Endothelial cell of umbilical vein (primary cell): Measurements from ENCODE around the gene ANKDD1A. TPM values are rescaled to one million over a fixed set of nuclear protein-coding genes. Genes with fewer than 3 reads are reported as not detected.

Experiments
- BruUV-seq: library from RNA; stranded (reverse); fragments of 400-500 nt; replicated peaks from 2 replicates; lab custom pipeline; 2021; lab: Mats Ljungman, UMichigan
- CTCF ChIA-PET: fragments of 300-600, 350-600 bp; sonication (Branson Sonifier 250); formaldehyde crosslinking; loops from one replicate; lab custom pipeline; 2021; ENCODE audit warnings: antibody characterized with exemption, inconsistent platforms; lab: Charles Lee
- POLR2A ChIA-PET: fragments of 300-600, 350-600 bp; sonication (Branson Sonifier 250); formaldehyde crosslinking; loops from one replicate; lab custom pipeline; 2021; ENCODE audit warnings: antibody characterized with exemption, inconsistent platforms; lab: Charles Lee
- DNase-seq: peaks from one replicate; pipeline ENCODE4 v3.0.0-alpha.2; 2011; ENCODE audit warnings: low read depth, low spot score
- FAIRE-seq: peaks from 2 replicates; lab custom pipeline; 2011; peaks lifted over from hg19 to GRCh38; lab: Jason Lieb, UNC
- H2AFZ ChIP-seq: 2 replicates; pipeline ENCODE4 v1.6.0; 2012; ENCODE audit warnings: low read depth, low read length, control low read depth, inconsistent platforms
- H3K27ac ChIP-seq: 2 replicates; pipeline ENCODE4 v1.5.1; 2011; ENCODE audit warnings: low read depth, mild to moderate bottlenecking, control low read depth, low read length, moderate library complexity; ENCODE audit not compliant: insufficient read depth
- H3K27me3 ChIP-seq, 2 experiments: 2 replicates each; pipeline versions ENCODE4 v1.6.0 to v1.6.1; 2011; ENCODE audit warnings: low read length in 2 of 2, mixed read lengths in 1 of 2; ENCODE audit not compliant: control insufficient read depth in 2 of 2, insufficient read depth in 2 of 2
- H3K36me3 ChIP-seq, 2 experiments: 2 replicates in 1 of 2; 3 replicates in 1 of 2; pipeline ENCODE4 v1.5.1; 2011; ENCODE audit warnings: low read length in 2 of 2, mild to moderate bottlenecking in 1 of 2, moderate library complexity in 1 of 2; ENCODE audit not compliant: control insufficient read depth in 2 of 2, insufficient read depth in 2 of 2; ENCODE audit errors: extremely low read depth in 1 of 2
- H3K4me1 ChIP-seq: 3 replicates; pipeline ENCODE4 v1.5.1; 2011; ENCODE audit warnings: mild to moderate bottlenecking, low read length; ENCODE audit not compliant: control insufficient read depth, insufficient read depth; ENCODE audit errors: extremely low read depth
- H3K4me2 ChIP-seq: 2 replicates; pipeline ENCODE4 v1.6.1; 2011; ENCODE audit warnings: low read length, control low read depth, mixed read lengths; ENCODE audit not compliant: insufficient read depth
- H3K4me3 ChIP-seq, 3 experiments: fragments of 200-600 bp in 1 of 3; sonication (generic), shearing (Covaris generic) in 1 of 3; replicated peaks in 1 of 3; 2 replicates each; pipeline ENCODE4 v1.5.1; 2011 to 2016; ENCODE audit warnings: control low read depth in 3 of 3, low read length in 3 of 3, mild to moderate bottlenecking in 2 of 3, inconsistent platforms in 1 of 3, low read depth in 1 of 3, moderate library complexity in 1 of 3; ENCODE audit not compliant: insufficient read depth in 1 of 3
- H3K79me2 ChIP-seq: 2 replicates; pipeline ENCODE4 v1.6.0; 2012; ENCODE audit warnings: low read length, inconsistent platforms; ENCODE audit not compliant: control insufficient read depth, insufficient read depth
- H3K9ac ChIP-seq: replicated peaks from 2 replicates; pipeline ENCODE3; 2011; ENCODE audit warnings: low read length, control low read depth; ENCODE audit not compliant: insufficient read depth; ENCODE audit errors: extremely low read depth
- H3K9me1 ChIP-seq: replicated peaks from 3 replicates; pipeline ENCODE4 v1.6.0; 2011; ENCODE audit warnings: mild to moderate bottlenecking, low read length; ENCODE audit not compliant: control insufficient read depth, insufficient read depth; ENCODE audit errors: extremely low read depth
- H3K9me3 ChIP-seq: replicated peaks from 2 replicates; pipeline ENCODE4 v1.5.1; 2012; ENCODE audit warnings: low read length, inconsistent platforms; ENCODE audit not compliant: control insufficient read depth, insufficient read depth
- H4K20me1 ChIP-seq: replicated peaks from 2 replicates; pipeline ENCODE3; 2011; ENCODE audit warnings: mild to moderate bottlenecking, low read length; ENCODE audit not compliant: control insufficient read depth, insufficient read depth; ENCODE audit errors: extremely low read depth
- EZH2 ChIP-seq: IDR thresholded peaks from 2 replicates; pipeline ENCODE4 v1.6.1; 2012; ENCODE audit warnings: borderline replicate concordance, low read depth, mild to moderate bottlenecking, moderate library complexity, low read length, inconsistent platforms; ENCODE audit not compliant: severe bottlenecking
- FOS ChIP-seq: IDR thresholded peaks from 2 replicates; pipeline ENCODE4 v1.6.1; 2011; ENCODE audit warnings: mild to moderate bottlenecking, low read length, moderate library complexity, borderline replicate concordance; ENCODE audit not compliant: insufficient read depth
- GATA2 ChIP-seq: IDR thresholded peaks from 2 replicates; pipeline ENCODE4 v1.7.0; 2011; ENCODE audit warnings: low read depth, mild to moderate bottlenecking, moderate library complexity, mixed read lengths, low read length; ENCODE audit not compliant: insufficient read length, insufficient read depth
- JUN ChIP-seq: IDR thresholded peaks from 2 replicates; pipeline ENCODE4 v1.6.1; 2011; ENCODE audit warnings: borderline replicate concordance, low read depth; ENCODE audit not compliant: insufficient read length, insufficient read depth
- MYC ChIP-seq: IDR thresholded peaks from one replicate; pipeline ENCODE4 v1.6.1; 2011; ENCODE audit warnings: mild to moderate bottlenecking, low read depth, low read length
- POLR2A ChIP-seq: IDR thresholded peaks from 2 replicates; pipeline ENCODE4 v1.6.1; 2012; ENCODE audit warnings: low read depth, mild to moderate bottlenecking, control low read depth, low read length
- POLR2AphosphoS5 ChIP-seq: IDR thresholded peaks from 2 replicates; pipeline ENCODE4 v1.6.1; 2012; ENCODE audit warnings: low read depth, mild to moderate bottlenecking, control low read depth, low read length, moderate library complexity; ENCODE audit not compliant: insufficient read depth
- dilution Hi-C: fragments of 300-500 bp; cut with MboI; formaldehyde crosslinking; loops from one replicate; pipeline ENCODE4 v1.15.0; 2019; ENCODE audit warnings: low sequenced_read_pairs; ENCODE audit not compliant: extremely low pct_ligation_motif_present
- intact Hi-C: fragments of 100-400 bp; cut with micrococcal nuclease; formaldehyde crosslinking; loops from one replicate; pipeline ENCODE4 v1.10.0; 2022
- polyA plus RNA-seq, 4 experiments: library from polyadenylated mRNA; depleted of rRNA in 3 of 4; stranded (reverse) in 3 of 4; unstranded in 1 of 4; fragments of >200 nt; gene quantifications; 2 replicates each; pipeline versions ENCODE4 v1.2.1 to v1.2.3, GENCODE V29; 2011 to 2012; ENCODE audit warnings: missing spikeins in 1 of 4
- total RNA-seq: library from RNA; stranded (reverse); gene quantifications from 2 replicates; pipeline ENCODE4 v1.2.3, GENCODE V29; 2021
- TF ChIP-seq, protein P1 (sequence below): IDR thresholded peaks from 2 replicates; pipeline ENCODE4 v1.6.1; 2011; ENCODE audit not compliant: insufficient read depth, insufficient read length
- TF ChIP-seq, protein P2 (sequence below), 2 donors: IDR thresholded peaks; 1 replicate in 1 of 2; 2 replicates in 1 of 2; pipeline ENCODE4 v1.5.1; 2011; ENCODE audit warnings: low read length in 2 of 2, mild to moderate bottlenecking in 2 of 2, moderate library complexity in 2 of 2, control low read depth in 1 of 2, inconsistent platforms in 1 of 2, low read depth in 1 of 2; ENCODE audit not compliant: insufficient read depth in 1 of 2; ENCODE audit errors: extremely low read depth in 1 of 2

ANKDD1A gene
- total and polyA plus RNA-seq, 2 donors (not counting 3 experiments of a cell fraction or from before 2014, with no cell fraction given) = 2.0 to 2.4 TPM

DNA sequence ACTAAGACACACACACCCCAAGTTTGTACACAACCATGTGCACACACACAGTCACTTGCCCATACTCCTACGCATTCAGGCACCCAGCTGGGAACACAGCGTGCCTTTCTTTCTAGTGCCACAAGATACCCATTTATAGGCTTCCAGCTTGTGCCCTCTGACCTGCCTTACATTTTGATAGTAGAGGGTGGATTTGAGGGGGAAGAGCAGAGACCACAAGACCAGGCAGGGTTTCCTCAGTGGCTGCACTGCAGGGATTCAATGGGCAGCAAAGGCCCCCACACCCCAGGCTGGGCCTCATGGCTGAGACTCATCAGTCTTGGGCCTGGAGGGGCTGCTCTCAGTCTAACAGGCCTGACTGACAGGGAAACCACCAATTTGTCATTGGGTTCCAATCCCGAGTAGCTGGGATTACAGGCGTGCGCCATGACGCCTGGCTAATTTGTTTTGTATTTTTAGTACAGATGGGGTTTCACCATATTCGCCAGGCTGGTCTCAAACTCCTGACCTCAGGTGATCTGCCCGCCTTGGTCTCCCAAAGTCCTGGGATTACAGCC, 18.8 kb upstream of the ANKDD1A start:
- POLR2A ChIA-PET = interaction anchor here (1.6 kb wide), 1 partner anchor 67 kb away, joined by 8 read pairs; the partner anchor contains the start of gene PIF1
- Histone ChIP-seq H3K9me1 (no peaks in the 10 kb centered on the region), H3K9ac (no peak overlapping the region), H3K4me1 (peaks cover 44% of the 10 kb centered on the region), H3K9me3 (no peaks in the 10 kb centered on the region), H3K27me3 (no peaks in the 10 kb centered on the region), H3K4me3 (no peak overlapping the region), H3K27ac (no peak overlapping the region), H3K79me2 (no peaks in the 10 kb centered on the region), H3K36me3 (no peaks in the 10 kb centered on the region), H3K4me2 (no peak overlapping the region), H4K20me1 (no peaks in the 10 kb centered on the region), H2AFZ (no peak overlapping the region)
- intact Hi-C loops = loop anchor here (2.0 to 5.0 kb wide), 3 partner anchors 16 to 161 kb away; no protein-coding TSS in a partner anchor
- CTCF ChIA-PET = interaction anchor here (1.5 to 2.8 kb wide), 4 partner anchors 12 to 57 kb away, joined by 3 to 21 read pairs (median 8); no protein-coding TSS in a partner anchor
- FAIRE-seq = no peak
- TF ChIP-seq GATA2 = no peak
- no peak for TF ChIP-seq POLR2A
- TF ChIP-seq FOS = no peak
- TF ChIP-seq MYC = no peak
- TF ChIP-seq POLR2AphosphoS5 = no peak
- TF ChIP-seq, protein P1, sequence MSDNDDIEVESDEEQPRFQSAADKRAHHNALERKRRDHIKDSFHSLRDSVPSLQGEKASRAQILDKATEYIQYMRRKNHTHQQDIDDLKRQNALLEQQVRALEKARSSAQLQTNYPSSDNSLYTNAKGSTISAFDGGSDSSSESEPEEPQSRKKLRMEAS = no peak
- TF ChIP-seq, protein P2, sequence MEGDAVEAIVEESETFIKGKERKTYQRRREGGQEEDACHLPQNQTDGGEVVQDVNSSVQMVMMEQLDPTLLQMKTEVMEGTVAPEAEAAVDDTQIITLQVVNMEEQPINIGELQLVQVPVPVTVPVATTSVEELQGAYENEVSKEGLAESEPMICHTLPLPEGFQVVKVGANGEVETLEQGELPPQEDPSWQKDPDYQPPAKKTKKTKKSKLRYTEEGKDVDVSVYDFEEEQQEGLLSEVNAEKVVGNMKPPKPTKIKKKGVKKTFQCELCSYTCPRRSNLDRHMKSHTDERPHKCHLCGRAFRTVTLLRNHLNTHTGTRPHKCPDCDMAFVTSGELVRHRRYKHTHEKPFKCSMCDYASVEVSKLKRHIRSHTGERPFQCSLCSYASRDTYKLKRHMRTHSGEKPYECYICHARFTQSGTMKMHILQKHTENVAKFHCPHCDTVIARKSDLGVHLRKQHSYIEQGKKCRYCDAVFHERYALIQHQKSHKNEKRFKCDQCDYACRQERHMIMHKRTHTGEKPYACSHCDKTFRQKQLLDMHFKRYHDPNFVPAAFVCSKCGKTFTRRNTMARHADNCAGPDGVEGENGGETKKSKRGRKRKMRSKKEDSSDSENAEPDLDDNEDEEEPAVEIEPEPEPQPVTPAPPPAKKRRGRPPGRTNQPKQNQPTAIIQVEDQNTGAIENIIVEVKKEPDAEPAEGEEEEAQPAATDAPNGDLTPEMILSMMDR (IDR thresholded peaks at IDR 0.05; ENCODE audit: extremely low read depth in 1 of 2, insufficient read depth in 1 of 2, low read depth in 1 of 2, low read length in 2 of 2) = no peak
- no peak for TF ChIP-seq JUN
- TF ChIP-seq EZH2 = no peak
- no peak for DNase-seq
- no TSS peak for BruUV-seq
- dilution Hi-C loops = no loop called here
